HepG2 (cell line): ENCODE results near the gene ZNF254. TPM values are rescaled to one million over a fixed set of nuclear protein-coding genes. Genes with fewer than 3 reads are reported as not detected.

ENCODE experiments used
- ATAC-seq: fragments of 200-7000 bp; cut with Tn5 transposase; 3 replicates; pipeline ENCODE4 v1.9.1; 2020; ENCODE audit warnings: mild to moderate bottlenecking, moderate library complexity
- BruUV-seq: library from RNA; stranded (reverse); fragments of 400-500 nt; replicated peaks from 2 replicates; lab custom pipeline; 2021; lab: Mats Ljungman, UMichigan
- CTCF ChIA-PET: fragments of 300-600 bp; formaldehyde crosslinking; extraction: SDS; loops from one replicate; lab custom pipeline; 2021; ENCODE audit warnings: low total read pairs, inconsistent platforms, low intra/inter-chr PET ratio; lab: Yijun Ruan, JAX
- POLR2A ChIA-PET: fragments of 350-600 bp; sonication (Branson Sonifier 250); formaldehyde crosslinking; loops from one replicate; lab custom pipeline; 2020; ENCODE audit warnings: antibody characterized with exemption, inconsistent platforms; lab: Yijun Ruan, JAX
- DNase-seq: peaks from one replicate; pipeline ENCODE4 v3.0.0-alpha.2; 2015; ENCODE audit warnings: low spot score
- FAIRE-seq: peaks from 3 replicates; lab custom pipeline; 2011; peaks lifted over from hg19 to GRCh38; lab: Jason Lieb, UNC
- H2AFZ ChIP-seq: one replicate; pipeline ENCODE4 v1.6.1; 2011; ENCODE audit warnings: low read length, inconsistent platforms
- H3K27ac ChIP-seq: fragments of 300-600 bp; 3 replicates; pipeline ENCODE4 v1.8.0; 2011; ENCODE audit warnings: mixed run types, mild to moderate bottlenecking, mixed read lengths, low read length, inconsistent platforms; ENCODE audit not compliant: insufficient read depth; ENCODE audit errors: extremely low read length
- H3K27me3 ChIP-seq, 2 experiments: fragments of 200-600 bp in 1 of 2; 2 replicates in 1 of 2; 3 replicates in 1 of 2; pipeline versions ENCODE4 v1.6.0 to v1.8.0; 2011; ENCODE audit warnings: low read length in 2 of 2, mild to moderate bottlenecking in 2 of 2, moderate library complexity in 2 of 2, inconsistent platforms in 1 of 2; ENCODE audit not compliant: insufficient read depth in 2 of 2, control insufficient read depth in 1 of 2
- H3K36me3 ChIP-seq, 2 experiments: fragments of 200-600 bp in 1 of 2; replicated peaks in 1 of 2; 2 replicates in 1 of 2; 3 replicates in 1 of 2; pipeline versions ENCODE4 v1.5.1 to v1.8.0; 2011; ENCODE audit warnings: low read length in 2 of 2, inconsistent platforms in 1 of 2; ENCODE audit not compliant: insufficient read depth in 2 of 2, control insufficient read depth in 1 of 2
- H3K4me1 ChIP-seq: 2 replicates; pipeline ENCODE4 v1.5.1; 2012; ENCODE audit warnings: low read length, inconsistent platforms; ENCODE audit not compliant: insufficient read depth
- H3K4me2 ChIP-seq: 2 replicates; pipeline ENCODE4 v1.6.0; 2011; ENCODE audit warnings: low read depth, low read length, inconsistent platforms
- H3K4me3 ChIP-seq, 3 experiments: fragments of 200-600 bp in 1 of 3; sonication (generic), shearing (Covaris generic) in 1 of 3; replicated peaks in 1 of 3; 2 replicates each; pipeline ENCODE4 v1.5.1; 2011 to 2016; ENCODE audit warnings: low read length in 3 of 3, inconsistent platforms in 2 of 3, low read depth in 2 of 3, mild to moderate bottlenecking in 2 of 3, control low read depth in 1 of 3, mixed read lengths in 1 of 3; ENCODE audit not compliant: insufficient read depth in 1 of 3
- H3K79me2 ChIP-seq: one replicate; pipeline ENCODE4 v1.6.1; 2011; ENCODE audit warnings: low read length, inconsistent platforms; ENCODE audit not compliant: insufficient read depth
- H3K9ac ChIP-seq: 2 replicates; pipeline ENCODE4 v1.6.0; 2011; ENCODE audit warnings: mild to moderate bottlenecking, low read depth, low read length, inconsistent platforms; ENCODE audit not compliant: insufficient read depth
- H3K9me3 ChIP-seq: 2 replicates; pipeline ENCODE4 v1.5.1; 2012; ENCODE audit warnings: mild to moderate bottlenecking, low read length
- H4K20me1 ChIP-seq: 2 replicates; pipeline ENCODE4 v1.6.0; 2011; ENCODE audit warnings: inconsistent platforms, mild to moderate bottlenecking, low read length, moderate library complexity; ENCODE audit not compliant: insufficient read depth
- CHD2 ChIP-seq: IDR thresholded peaks from 2 replicates; pipeline ENCODE4 v1.6.1; 2011; ENCODE audit warnings: low read depth, low read length, improper control_type of control experiment
- ISX ChIP-seq: sonication (generic); formaldehyde crosslinking; conservative IDR thresholded peaks from 2 replicates; pipeline ENCODE4 v1.5.0; 2020; ENCODE audit warnings: missing genetic modification reagents
- NR2C2 ChIP-seq: sonication (generic); formaldehyde crosslinking; IDR thresholded peaks from 2 replicates; pipeline ENCODE4 v1.4.0; 2020; ENCODE audit warnings: missing genetic modification reagents, mild to moderate bottlenecking, moderate library complexity, borderline replicate concordance
- SAFB2 ChIP-seq: sonication (generic); formaldehyde crosslinking; IDR thresholded peaks from 2 replicates; pipeline ENCODE4 v1.5.1; 2020; ENCODE audit warnings: missing genetic modification reagents, low read depth, mild to moderate bottlenecking, borderline replicate concordance
- ZNF263 ChIP-seq: sonication (generic); formaldehyde crosslinking; IDR thresholded peaks from 2 replicates; pipeline ENCODE4 v1.4.0; 2020; ENCODE audit warnings: missing genetic modification reagents
- ZNF780A ChIP-seq: sonication (generic); formaldehyde crosslinking; IDR thresholded peaks from 2 replicates; pipeline ENCODE4 v1.8.0; 2022; ENCODE audit warnings: mild to moderate bottlenecking, missing genetic modification reagents, moderate library complexity
- WGBS: methylation state at CpG from one replicate; pipeline ENCODE4 v1.1.6; 2017; ENCODE audit warnings: low lambda C conversion rate; 5-methylcytosine and 5-hydroxymethylcytosine counted together
- in situ Hi-C: cut with HindIII; loops from 2 replicates; pipeline ENCODE4 v1.10.0; 2017; ENCODE audit warnings: low pct_unique_long_range_greater_than_20kb; ENCODE audit not compliant: extremely low pct_ligation_motif_present
- intact Hi-C: fragments of 100-400 bp; cut with micrococcal nuclease; formaldehyde crosslinking; loops from one replicate; pipeline ENCODE4 v1.10.0; 2022; ENCODE audit not compliant: unreplicated experiment
- polyA plus RNA-seq, 8 experiments: library from polyadenylated mRNA; depleted of rRNA in 3 of 8; stranded (reverse) in 7 of 8; unstranded in 1 of 8; fragments of >200 nt; fragmentation: Illumina TruSeq in 4 of 8; extraction: Trizol in 4 of 8; gene quantifications; 2 replicates each; pipeline versions ENCODE4 v1.2.1 to v1.2.3, GENCODE V29; 2011 to 2016; ENCODE audit warnings: low read depth in 4 of 8, missing spikeins in 1 of 8, mixed read lengths in 1 of 8; ENCODE audit not compliant: insufficient read depth in 1 of 8
- total RNA-seq, 5 experiments: library from RNA; depleted of rRNA; stranded (reverse); fragments of >200 nt; fragmentation: Illumina TruSeq; extraction: Trizol; gene quantifications; 2 replicates each; pipeline ENCODE4 v1.2.3, GENCODE V29; 2016; ENCODE audit warnings: low read depth in 1 of 5

The ZNF254 gene
- total and polyA plus RNA-seq, 2 of the 13 experiments (the other 11 are each of a cell fraction or from before 2014, with no cell fraction given): 2.6 to 4.6 TPM

DNA sequence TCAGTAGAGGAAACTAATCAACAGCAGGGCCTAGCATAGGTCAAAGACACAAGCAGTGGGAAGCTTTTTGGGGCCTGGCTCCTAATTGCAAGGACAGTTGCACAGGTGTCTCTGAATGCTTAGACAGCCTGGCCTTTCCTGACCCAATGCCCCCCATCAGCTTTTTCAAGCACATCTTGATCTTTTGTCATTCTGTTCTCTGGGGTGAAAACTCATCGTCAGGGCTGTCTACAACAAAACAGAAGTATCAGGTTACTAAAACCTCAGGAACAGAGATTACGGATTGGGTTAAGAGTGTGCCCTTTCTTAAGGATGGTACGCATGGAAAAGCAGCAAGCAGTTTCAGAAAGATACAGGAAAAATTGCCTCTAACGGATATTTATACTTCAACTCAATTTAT, 8.3 kb upstream of the ZNF254 start:
- intact Hi-C loops: no loop called here
- no peaks in the 10 kb centered on the region for H4K20me1 ChIP-seq
- ATAC-seq: no peak
- H3K9me3 ChIP-seq: no peaks in the 10 kb centered on the region
- H3K27me3 ChIP-seq: no peaks in the 10 kb centered on the region
- H3K4me2 ChIP-seq: no peak overlapping the region
- 100% methylated on average over 4 of the region's 4 CpGs for WGBS
- TF ChIP-seq ZNF780A (no peak), NR2C2 (CRISPR knock-in tag) (no peak), ZNF263 (CRISPR knock-in tag) (no peak), CHD2 (no peak), ISX (CRISPR knock-in tag) (no peak)
- TF ChIP-seq, all 625 proteins: peak for 0
- FAIRE-seq (no peak), DNase-seq (no peak)
- ChIA-PET POLR2A (no interaction called here), CTCF (no interaction called here)
- no peak overlapping the region for H3K4me3 ChIP-seq
- in situ Hi-C loops: no loop called here
- H3K36me3 ChIP-seq: no peaks in the 10 kb centered on the region; a peak in 2 of 5 replicates
- no peak overlapping the region for H3K9ac ChIP-seq
- H3K79me2 ChIP-seq: no peaks in the 10 kb centered on the region
- H2AFZ ChIP-seq: no peak overlapping the region
- BruUV-seq: no TSS peak
- H3K27ac ChIP-seq: no peak overlapping the region
- H3K4me1 ChIP-seq: no peaks in the 10 kb centered on the region

DNA sequence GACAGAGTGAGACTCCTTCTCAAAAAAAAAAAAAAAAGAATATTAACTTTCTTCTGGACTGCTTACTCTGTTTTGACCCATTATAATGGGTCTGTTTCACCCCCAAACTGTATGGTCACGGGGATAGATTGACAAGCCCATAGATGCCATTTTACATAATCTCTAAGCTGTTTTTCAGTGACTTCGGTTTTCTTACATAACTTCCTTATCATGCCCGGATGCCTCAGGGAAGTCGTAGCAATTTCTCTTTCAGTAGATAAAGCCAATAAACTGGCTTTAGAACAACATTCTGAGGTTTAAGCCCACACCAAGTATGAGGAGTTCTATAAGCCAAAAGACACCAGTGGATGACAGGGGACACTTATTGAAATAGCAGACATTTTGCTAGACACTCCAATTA, 5.9 kb upstream of the ZNF254 start:
- ATAC-seq: no peak
- no peak for TF ChIP-seq SAFB2 (CRISPR knock-in tag)
- Histone ChIP-seq H4K20me1 (no peaks in the 10 kb centered on the region), H3K36me3 (no peaks in the 10 kb centered on the region; a peak in 2 of 5 replicates), H3K4me1 (no peaks in the 10 kb centered on the region), H3K79me2 (no peaks in the 10 kb centered on the region), H2AFZ (no peak overlapping the region), H3K9ac (no peak overlapping the region), H3K9me3 (no peaks in the 10 kb centered on the region), H3K4me3 (no peak overlapping the region), H3K27me3 (no peaks in the 10 kb centered on the region), H3K27ac (no peak overlapping the region), H3K4me2 (no peak overlapping the region)
- FAIRE-seq: no peak
- intact Hi-C loops (no loop called here), in situ Hi-C loops (no loop called here)
- 98% methylated on average over 4 of the region's 4 CpGs for WGBS
- CTCF ChIA-PET: no interaction called here
- no peak for DNase-seq
- POLR2A ChIA-PET: no interaction called here
- BruUV-seq: no TSS peak
